A673 (cell line): ENCODE measurements around the gene GRIN2A. TPM values are rescaled to one million over a fixed set of nuclear protein-coding genes. Genes with fewer than 3 reads are reported as not detected.

Experiments
- BruUV-seq: library from RNA; stranded (reverse); fragments of 400-500 nt; replicated peaks from 2 replicates; lab custom pipeline; 2021; lab: Mats Ljungman, UMichigan
- CTCF ChIA-PET: fragments of 300-600 bp; sonication (Branson Sonifier 250); formaldehyde crosslinking; loops from one replicate; lab custom pipeline; 2022; ENCODE audit warnings: antibody characterized with exemption; lab: Charles Lee
- POLR2A ChIA-PET: fragments of 300-600 bp; sonication (Branson Sonifier 250); formaldehyde crosslinking; loops from one replicate; lab custom pipeline; 2022; ENCODE audit warnings: antibody characterized with exemption; ENCODE audit not compliant: low non-redundant PET; lab: Charles Lee
- DNase-seq: peaks from one replicate; pipeline ENCODE4 v3.0.0-alpha.2; 2015; ENCODE audit warnings: low spot score
- H3K27ac ChIP-seq: fragments of 200-600 bp; sonication (generic); 2 replicates; pipeline ENCODE4 v1.5.1; 2016; ENCODE audit warnings: mixed run types, low read depth, mild to moderate bottlenecking, mixed read lengths, antibody characterized with exemption, low read length; ENCODE audit not compliant: poor library complexity, severe bottlenecking
- H3K27me3 ChIP-seq: fragments of 200-600 bp; sonication (generic); replicated peaks from 2 replicates; pipeline ENCODE4 v1.6.1; 2017; ENCODE audit warnings: mixed run types, low read depth, mild to moderate bottlenecking, mixed read lengths, antibody characterized with exemption, low read length; ENCODE audit not compliant: insufficient read depth, poor library complexity
- H3K36me3 ChIP-seq: fragments of 200-600 bp; sonication (generic); 2 replicates; pipeline ENCODE4 v1.6.1; 2016; ENCODE audit warnings: mixed run types, mild to moderate bottlenecking, mixed read lengths, antibody characterized with exemption, low read length; ENCODE audit not compliant: insufficient read depth, poor library complexity, severe bottlenecking
- H3K4me1 ChIP-seq: fragments of 200-600 bp; sonication (generic); 2 replicates; pipeline ENCODE4 v1.6.1; 2017; ENCODE audit warnings: mixed run types, mild to moderate bottlenecking, mixed read lengths, antibody characterized with exemption, low read length; ENCODE audit not compliant: insufficient read depth, poor library complexity, severe bottlenecking
- H3K4me3 ChIP-seq: fragments of 200-600 bp; sonication (generic); 2 replicates; pipeline ENCODE4 v1.5.1; 2016; ENCODE audit warnings: low read depth, mixed run types, mild to moderate bottlenecking, mixed read lengths, low read length; ENCODE audit not compliant: poor library complexity, severe bottlenecking
- H3K9me3 ChIP-seq: fragments of 200-600 bp; sonication (generic); 2 replicates; pipeline ENCODE4 v1.6.1; 2016; ENCODE audit warnings: mixed run types, low read depth, mild to moderate bottlenecking, mixed read lengths, antibody characterized with exemption, low read length; ENCODE audit not compliant: poor library complexity, severe bottlenecking
- EZH2 ChIP-seq: fragments of 200-600 bp; sonication (generic); IDR thresholded peaks from 2 replicates; pipeline ENCODE4 v1.6.1; 2017; ENCODE audit warnings: borderline replicate concordance, low read depth, mild to moderate bottlenecking, mixed read lengths, antibody characterized with exemption, low read length; ENCODE audit not compliant: poor library complexity, severe bottlenecking
- intact Hi-C: fragments of 100-400 bp; cut with micrococcal nuclease; formaldehyde crosslinking; loops from one replicate; pipeline ENCODE4 v1.10.0; 2022; ENCODE audit not compliant: unreplicated experiment
- total RNA-seq: library from RNA; stranded (reverse); gene quantifications from 2 replicates; pipeline ENCODE4 v1.2.3, GENCODE V29; 2021
- TF ChIP-seq, protein P1 (sequence below): fragments of 300-800, 200-600 bp; sonication (generic); conservative IDR thresholded peaks from 2 replicates; pipeline ENCODE4 v1.5.1; 2017; ENCODE audit warnings: low read depth, mild to moderate bottlenecking, antibody characterized with exemption, low read length, moderate library complexity, mixed read lengths

Gene GRIN2A
- total RNA-seq, 1 experiment from 2014 or later: 1.2 TPM

DNA sequence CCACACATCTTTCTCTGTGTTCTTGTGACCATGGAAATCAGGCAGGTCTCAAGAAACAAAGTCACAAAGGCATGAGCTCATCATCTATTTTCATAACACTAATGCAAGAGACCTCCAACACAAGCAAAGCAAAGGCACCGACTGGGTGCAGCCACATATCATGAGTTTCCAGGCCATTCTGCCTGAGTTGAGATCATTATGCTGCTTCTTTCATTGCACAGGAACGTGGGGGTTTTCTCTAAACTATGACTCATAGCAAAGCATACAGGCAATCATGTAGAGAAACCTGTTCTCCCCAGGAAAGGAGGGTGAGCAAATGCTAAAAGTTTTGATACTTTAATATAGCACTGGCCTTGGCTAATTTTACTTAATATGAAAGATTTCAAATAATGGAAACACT lies 60.7 kb downstream of the GRIN2A start:
- POLR2A ChIA-PET: no interaction called here
- Histone ChIP-seq H3K9me3 (no peaks in the 10 kb centered on the region), H3K27me3 (peaks cover 37% of the 10 kb centered on the region), H3K36me3 (no peaks in the 10 kb centered on the region), H3K4me1 (no peaks in the 10 kb centered on the region), H3K4me3 (no peak overlapping the region), H3K27ac (no peak overlapping the region)
- intact Hi-C loops: no loop called here
- CTCF ChIA-PET: no interaction called here
- TF ChIP-seq, protein P1, sequence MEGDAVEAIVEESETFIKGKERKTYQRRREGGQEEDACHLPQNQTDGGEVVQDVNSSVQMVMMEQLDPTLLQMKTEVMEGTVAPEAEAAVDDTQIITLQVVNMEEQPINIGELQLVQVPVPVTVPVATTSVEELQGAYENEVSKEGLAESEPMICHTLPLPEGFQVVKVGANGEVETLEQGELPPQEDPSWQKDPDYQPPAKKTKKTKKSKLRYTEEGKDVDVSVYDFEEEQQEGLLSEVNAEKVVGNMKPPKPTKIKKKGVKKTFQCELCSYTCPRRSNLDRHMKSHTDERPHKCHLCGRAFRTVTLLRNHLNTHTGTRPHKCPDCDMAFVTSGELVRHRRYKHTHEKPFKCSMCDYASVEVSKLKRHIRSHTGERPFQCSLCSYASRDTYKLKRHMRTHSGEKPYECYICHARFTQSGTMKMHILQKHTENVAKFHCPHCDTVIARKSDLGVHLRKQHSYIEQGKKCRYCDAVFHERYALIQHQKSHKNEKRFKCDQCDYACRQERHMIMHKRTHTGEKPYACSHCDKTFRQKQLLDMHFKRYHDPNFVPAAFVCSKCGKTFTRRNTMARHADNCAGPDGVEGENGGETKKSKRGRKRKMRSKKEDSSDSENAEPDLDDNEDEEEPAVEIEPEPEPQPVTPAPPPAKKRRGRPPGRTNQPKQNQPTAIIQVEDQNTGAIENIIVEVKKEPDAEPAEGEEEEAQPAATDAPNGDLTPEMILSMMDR: no peak
- no peak for TF ChIP-seq EZH2
- no TSS peak for BruUV-seq
- no peak for DNase-seq

DNA sequence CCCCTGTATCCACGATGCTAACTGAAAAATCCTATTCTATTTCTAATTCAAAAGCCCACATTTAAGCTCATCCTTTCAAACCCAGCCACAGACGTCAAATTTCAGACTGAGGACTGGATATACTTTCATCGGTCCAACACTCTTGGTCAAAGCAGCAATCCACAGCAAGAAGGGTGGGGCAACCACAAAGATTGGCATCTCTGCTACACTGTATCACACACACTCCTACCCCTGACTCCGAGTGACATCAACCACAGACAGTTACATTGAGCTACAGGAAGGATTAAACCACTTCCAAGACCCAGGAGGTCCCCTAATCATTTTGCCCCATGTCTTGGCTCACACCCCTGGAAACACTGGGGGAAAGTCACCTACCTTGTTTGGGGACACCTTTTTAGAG lies 61.3 kb downstream of the GRIN2A start:
- no peak for DNase-seq
- POLR2A ChIA-PET: no interaction called here

DNA sequence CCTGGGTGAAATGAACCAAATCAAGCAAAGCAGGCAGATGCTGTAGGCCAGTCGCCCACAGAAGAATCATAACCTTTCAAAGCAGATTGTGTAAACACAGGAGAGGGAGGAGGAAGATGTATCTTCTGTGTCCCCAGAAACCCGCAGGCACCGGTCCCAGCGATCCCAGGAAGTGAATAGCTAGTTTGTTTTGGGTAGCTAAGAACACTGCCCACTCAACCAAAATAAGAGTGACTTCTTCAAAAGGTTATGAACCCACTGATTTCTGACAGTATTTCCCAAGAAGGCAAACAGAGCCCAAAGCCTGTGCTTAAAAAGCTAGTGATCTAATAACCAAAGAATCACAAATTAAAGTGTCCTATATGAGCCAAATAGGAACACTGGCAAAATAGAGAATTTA lies 67.8 kb downstream of the GRIN2A start:
- no peak overlapping the region for H3K4me3 ChIP-seq
- no peak for DNase-seq
- H3K4me1 ChIP-seq: no peaks in the 10 kb centered on the region
- H3K27me3 ChIP-seq: no peaks in the 10 kb centered on the region
- intact Hi-C loops: no loop called here
- no peaks in the 10 kb centered on the region for H3K9me3 ChIP-seq
- CTCF ChIA-PET: no interaction called here
- H3K27ac ChIP-seq: no peak overlapping the region
- BruUV-seq: no TSS peak
- POLR2A ChIA-PET: no interaction called here
- H3K36me3 ChIP-seq: no peaks in the 10 kb centered on the region
- TF ChIP-seq EZH2: no peak
- TF ChIP-seq, protein P1: no peak

More for the DNA sequence above, 61.3 kb downstream of the GRIN2A start:
- H3K27ac ChIP-seq: no peak overlapping the region
- H3K27me3 ChIP-seq: peaks cover 37% of the 10 kb centered on the region
- H3K4me3 ChIP-seq: no peak overlapping the region
- TF ChIP-seq, protein P1: no peak
- TF ChIP-seq EZH2: no peak
- CTCF ChIA-PET: no interaction called here
- no TSS peak for BruUV-seq
- H3K36me3 ChIP-seq: no peaks in the 10 kb centered on the region
- intact Hi-C loops: no loop called here
- no peaks in the 10 kb centered on the region for H3K9me3 ChIP-seq
- no peaks in the 10 kb centered on the region for H3K4me1 ChIP-seq
